ENCODE data around the gene CTNNA2.

DNA sequence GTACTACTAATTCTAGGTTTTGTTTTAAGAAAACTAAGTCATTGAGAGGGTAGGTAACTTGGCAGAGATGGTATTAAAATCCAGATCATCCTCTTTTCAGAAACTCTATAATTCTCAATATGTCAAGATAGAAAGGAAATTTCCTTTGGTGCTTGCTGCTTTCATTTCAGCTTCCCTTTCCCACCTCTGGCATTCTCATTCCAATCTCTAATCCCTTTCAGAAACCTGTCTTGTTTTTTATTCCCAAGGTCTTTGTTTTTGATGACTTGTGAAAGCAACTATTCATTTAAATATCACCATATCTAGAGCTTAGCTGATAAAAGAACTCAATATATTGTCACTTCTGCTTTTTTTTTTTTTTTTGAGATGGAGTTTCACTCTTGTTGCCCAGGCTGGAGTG lies 1034.5 kb downstream of the CTNNA2 start:
- TF ChIP-seq POLR2A (IDR thresholded peaks at IDR 0.05; ENCODE audit: low read depth, low read length) (no peak), TAF1 (IDR thresholded peaks at IDR 0.05; ENCODE audit: borderline replicate concordance, low read depth, low read length) (no peak)
